Measurements from ENCODE around the gene SLC25A14. TPM values are rescaled to one million over a fixed set of nuclear protein-coding genes. Genes with fewer than 3 reads are reported as not detected.
"Not testable (repeated sequence)": the region's sequence is repeated elsewhere in the genome, so short reads cannot be mapped to it uniquely, and the experiment has no call there.

SLC25A14 gene, protein sequence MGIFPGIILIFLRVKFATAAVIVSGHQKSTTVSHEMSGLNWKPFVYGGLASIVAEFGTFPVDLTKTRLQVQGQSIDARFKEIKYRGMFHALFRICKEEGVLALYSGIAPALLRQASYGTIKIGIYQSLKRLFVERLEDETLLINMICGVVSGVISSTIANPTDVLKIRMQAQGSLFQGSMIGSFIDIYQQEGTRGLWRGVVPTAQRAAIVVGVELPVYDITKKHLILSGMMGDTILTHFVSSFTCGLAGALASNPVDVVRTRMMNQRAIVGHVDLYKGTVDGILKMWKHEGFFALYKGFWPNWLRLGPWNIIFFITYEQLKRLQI
- total RNA-seq, result 12.1 TPM

DNA sequence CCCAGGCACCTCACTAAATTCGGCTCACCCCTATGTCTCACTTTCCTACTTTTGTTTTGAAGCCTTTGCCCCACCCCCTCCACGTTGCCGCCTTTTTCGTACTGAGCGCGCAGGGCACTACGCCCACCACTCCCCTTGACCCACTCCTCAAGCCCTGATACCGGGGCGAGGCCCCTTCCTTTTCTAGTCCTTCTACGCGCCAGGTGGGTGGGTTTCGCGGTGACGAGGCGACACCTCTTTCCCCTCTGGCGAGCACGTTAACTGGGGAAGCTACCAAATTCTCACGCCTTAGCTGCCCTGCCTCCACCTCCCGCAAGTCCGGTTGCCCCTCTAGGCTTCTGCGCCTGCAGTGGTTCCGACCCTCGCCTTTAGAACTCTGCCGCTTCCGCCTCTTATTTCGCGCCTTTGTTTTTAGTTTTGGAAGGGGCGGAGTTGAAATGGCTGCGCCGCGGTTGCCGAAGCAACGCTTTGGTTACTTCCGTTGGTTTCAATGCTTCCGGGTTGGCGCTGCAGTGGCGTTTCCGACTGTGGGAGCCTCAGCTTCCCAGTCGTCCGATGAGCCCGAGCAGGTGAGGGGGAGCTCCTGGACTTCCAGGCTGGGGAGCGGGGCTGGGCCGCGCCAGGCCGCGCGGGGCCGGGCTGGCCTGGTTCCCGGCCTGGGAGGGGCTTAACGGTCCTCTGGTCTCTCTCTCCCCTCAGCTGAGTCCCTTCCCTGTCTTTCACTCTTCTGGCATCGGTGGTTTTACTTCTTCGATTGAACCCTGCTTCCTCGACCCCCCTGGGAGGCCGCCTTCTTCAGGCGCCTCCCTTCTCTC, at the start of gene SLC25A14:
SLC25A14 (plus strand) TSS at position 512 of the 815 bp plus-strand sequence. CDS start 360 bp downstream, outside the sequence.
- DNase-seq, result peak; percentile 72

- no peak for DNase-seq
Observed at GRCh38 chrX:130295519-130296296, 44.0 kb upstream of the SLC25A14 start.

DNA sequence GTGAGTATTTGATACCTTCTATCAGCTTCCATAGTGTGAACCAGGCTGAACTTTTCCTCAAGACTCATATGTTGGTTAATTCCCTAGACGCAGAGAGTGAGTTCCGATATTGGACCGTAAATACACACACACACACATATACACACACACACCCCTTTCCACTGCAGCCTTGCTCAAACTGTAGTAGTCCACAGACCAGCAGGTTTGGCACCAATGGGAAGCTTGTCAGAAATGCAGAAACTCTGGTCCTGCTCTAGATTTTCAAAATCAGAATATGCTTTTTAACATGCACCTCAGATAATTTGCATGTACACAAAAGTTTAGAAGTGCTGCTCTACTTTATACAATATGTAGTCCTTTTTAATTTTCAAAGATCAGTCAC, 43.4 kb upstream of the SLC25A14 start:
- no peak for DNase-seq

DNA sequence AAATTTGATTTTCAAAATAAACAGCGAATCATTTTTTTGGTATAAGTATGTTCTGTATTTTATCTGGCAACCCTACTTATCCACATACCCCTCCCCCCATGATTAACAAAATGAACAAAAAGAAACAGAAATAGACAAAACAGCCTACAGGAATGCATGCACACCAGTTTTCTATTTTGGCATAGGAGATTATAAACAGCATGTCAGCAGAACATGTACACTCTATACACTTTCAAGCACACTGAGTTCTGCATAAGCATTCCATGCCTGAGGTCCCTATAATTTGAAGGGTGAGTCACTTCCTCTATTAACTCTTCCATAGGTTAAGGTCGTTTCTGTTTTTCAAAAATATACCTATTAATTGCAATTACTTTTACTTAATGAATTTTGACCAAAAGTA, 43.0 kb upstream of the SLC25A14 start:
- no peak for DNase-seq

DNA sequence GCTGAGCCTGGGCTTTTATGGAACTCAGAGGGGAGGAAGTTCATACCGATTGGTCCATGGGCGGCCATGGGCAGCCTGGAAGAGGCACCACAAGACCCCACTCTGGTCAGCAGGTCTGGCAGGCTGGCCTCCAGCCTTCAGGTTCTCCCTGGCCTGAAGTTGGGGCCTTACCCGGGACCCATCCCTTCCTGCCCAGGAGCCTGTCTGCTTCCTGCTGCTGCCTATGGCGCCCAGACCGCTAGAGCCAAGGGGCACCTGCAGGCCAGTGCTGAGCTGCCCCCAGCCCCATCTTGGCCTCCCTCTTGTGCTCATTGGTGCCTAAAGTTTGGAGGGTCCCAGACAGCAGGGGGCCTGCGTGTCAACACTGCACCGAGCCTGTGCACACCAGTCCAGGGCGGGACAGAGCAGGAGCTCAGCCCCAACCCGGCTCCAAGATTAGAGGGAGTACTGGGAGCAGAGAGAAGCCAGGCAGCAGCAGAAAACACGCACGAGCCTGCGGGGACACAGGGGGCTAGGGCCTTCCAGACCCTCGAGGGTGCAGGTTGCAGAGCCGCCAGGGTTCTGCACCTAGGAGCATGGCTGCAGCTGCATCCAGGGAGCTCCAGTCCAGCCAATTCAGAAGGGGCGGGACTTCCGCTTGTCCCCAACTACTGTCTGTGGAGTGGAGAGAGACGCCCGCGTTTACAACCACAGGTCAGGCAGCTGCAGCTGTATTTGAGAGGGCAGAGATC, 40.3 kb upstream of the SLC25A14 start:
- no peak for DNase-seq

GRCh38 chrX:130300010-130300282, 39.8 kb upstream of the SLC25A14 start:
- no peak for DNase-seq

GRCh38 chrX:130301405-130301804, 38.3 kb upstream of the SLC25A14 start:
- DNase-seq, result no peak

- DNase-seq, result no peak
Observed at GRCh38 chrX:130301977-130302376, 37.7 kb upstream of the SLC25A14 start.

- DNase-seq, result no peak
Observed at GRCh38 chrX:130304587-130305368, 34.9 kb upstream of the SLC25A14 start.

DNA sequence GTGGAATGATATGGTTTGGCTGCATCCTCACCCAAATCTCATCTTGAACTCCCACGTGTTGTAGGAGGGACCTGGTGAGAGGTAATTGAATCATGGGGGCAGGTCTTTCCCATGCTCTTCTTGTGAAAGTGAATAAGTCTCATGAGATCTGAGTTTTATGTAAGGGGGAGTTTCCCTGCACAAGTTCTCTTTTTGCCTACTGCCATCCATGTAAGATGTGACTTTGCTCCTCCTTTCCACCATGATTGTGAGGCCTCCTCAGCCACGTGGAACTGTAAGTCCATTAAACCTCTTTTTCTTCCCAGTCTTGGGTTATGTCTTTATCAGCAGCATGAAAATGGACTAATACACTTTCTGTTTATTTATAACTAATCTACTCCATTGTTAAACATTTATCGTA, 19.8 kb upstream of the SLC25A14 start:
- DNase-seq, result not testable (repeated sequence)

DNA sequence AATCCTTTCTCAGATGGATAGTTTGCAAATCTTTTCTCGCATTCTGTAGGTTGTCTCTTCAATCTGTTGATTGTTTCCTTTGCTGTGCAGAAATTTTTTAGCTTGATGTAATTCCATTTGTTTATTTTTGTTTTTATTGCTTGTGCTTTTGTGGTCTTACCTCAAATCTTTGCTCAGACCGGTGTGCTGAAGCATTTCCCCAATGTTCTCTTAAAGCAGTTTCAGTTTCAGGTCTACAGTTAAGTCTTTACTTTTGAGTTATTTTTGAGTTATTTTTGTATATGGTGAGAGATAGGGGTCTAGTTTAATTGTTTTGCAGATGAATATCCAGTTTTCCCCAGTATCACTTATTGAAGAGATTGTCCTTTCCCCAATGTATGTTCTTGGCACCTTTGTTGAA, 18.2 kb upstream of the SLC25A14 start:
- no peak for DNase-seq

DNA sequence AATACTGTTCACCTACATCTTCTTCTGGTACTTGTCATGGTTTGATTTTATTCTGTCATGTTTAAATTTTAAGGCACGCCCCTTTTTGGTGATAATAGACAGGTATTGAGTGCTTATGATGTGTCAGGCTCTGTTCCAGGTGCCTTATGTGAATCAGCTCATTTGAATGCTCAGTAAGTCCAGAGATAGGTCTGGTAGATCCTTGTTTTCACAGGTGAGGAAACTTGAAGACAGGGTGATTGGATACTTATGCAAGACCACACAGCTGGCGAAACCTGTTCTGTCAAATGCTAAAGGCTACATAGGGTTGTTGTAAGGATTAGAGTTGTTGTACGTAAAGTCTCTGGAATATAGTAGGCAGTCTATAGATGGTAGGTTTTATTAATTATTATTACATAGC, 9.6 kb upstream of the SLC25A14 start:
- DNase-seq, result no peak

- DNase-seq, result no peak
Observed at GRCh38 chrX:130330706-130331105, 9.0 kb upstream of the SLC25A14 start.

GRCh38 chrX:130336531-130336930, 3.2 kb upstream of the SLC25A14 start:
- no peak for DNase-seq

DNA sequence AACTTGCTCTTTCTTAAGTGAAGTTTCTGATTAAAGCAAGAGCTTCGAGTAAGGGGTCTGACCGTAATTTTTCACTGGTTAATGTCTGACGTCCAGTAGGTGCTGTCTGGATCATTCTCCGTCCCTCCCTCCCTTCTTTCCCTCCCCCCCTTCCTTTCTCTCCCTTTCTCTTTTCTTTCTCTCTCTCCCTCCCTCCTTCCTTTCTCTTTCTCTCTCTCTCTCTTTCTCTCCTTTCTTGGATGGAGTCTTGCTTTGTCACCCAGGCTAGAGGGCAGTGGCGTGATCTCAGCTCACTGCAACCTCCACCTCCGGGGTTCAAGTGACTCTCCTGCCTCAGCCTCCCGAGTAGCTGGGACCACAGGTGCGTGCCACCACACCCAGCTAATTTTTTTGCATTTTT, 850 bp upstream of the SLC25A14 start:
- DNase-seq, result not testable (repeated sequence)

DNA sequence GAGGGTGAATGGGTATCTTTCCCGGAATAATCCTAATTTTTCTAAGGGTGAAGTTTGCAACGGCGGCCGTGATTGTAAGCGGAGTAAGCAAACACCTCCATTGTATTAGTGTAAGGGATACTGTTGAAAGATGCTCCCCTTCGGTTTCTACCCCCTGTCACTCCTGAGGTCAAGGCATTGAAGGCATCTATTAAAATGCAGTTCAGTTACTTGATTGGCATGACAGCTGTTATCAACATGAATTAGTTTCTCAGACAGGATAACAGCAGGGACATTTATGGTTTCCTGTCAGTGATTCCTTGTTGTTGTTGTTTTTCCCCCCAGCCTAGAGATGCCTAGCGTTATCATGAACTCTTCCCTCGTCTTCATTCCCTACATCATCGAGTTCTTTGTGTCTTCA, 552 bp downstream of the SLC25A14 start:
- DNase-seq, result no peak

DNA sequence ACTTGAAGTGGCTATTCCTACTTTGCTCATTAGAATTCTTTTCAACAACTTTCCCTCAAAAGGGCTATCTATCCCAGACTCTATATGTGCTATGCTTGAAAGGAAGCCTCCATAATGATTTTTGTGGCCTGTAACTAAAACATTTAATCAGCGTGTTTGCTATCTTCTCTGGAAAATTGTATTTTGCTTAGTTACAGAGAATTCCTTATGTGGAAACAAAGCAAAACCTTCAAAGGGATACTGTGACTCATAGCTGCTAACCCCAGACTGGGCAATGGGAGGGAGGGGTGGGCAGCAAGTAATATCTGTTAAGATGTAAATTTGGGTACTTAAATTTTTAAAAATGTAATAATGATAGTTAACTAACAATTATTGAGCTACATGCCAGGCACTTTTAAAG, 3.7 kb downstream of the SLC25A14 start:
- no peak for DNase-seq

DNA sequence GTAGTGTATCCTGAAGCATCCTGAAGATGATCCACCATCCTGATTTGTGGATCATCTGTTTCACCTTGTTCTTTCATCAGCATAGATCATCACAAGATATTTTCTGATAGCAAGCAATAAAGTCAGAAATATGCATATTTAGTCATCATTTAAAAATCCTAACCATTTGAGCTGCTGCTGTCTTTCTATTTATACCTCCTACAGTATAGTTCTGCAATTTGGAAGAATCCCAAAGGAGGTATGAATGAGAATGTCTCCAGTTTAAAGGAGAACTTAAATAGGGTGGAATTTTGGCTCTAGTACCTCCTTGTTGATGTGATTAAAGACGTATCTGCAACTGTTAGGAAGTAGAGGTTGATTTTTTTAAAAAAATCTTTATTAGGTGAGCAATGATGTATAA, 7.6 kb downstream of the SLC25A14 start:
- no peak for DNase-seq

DNA sequence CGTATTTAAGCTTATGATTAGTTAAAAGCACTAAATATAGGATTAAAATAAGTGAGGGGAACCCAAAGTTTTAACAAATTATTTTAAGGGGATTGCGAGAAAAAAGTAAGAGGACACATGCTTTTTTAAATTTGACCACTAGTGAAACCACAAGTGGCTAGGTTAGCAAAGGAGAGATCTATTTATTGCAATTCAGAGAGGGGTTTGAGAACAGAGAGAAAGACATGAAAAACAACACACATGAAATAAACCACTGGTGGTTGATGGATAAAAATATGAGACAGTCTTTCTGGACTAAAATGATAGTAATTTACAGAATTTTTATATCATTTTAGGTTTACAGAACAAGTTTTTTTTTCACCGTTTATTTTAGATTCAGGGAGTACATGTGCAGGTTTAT, 11.8 kb downstream of the SLC25A14 start:
- DNase-seq, result no peak

DNA sequence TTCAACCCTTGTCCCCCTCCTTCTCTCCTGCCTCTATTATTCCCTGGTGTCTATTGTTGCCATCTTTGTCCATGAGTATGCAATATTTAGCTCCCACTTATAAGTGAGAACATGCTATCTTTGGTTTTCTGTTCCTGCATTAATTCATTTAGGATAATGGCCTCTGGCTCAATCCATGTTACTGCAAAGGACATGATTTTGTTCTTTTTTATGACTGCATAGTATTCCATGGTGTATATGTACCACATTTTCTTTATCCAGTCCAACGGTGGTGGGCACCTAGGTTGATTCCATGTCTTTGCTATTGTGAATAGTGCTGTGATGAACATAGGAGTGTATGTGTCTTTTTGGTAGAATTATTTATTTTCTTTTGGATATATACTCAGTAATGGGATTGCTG, 12.3 kb downstream of the SLC25A14 start:
- DNase-seq, result not testable (repeated sequence)

GRCh38 chrX:130376077-130376476, 36.4 kb downstream of the SLC25A14 start:
- no peak for DNase-seq
